AG04450 (cell line): ENCODE results near the gene NRG2. TPM values are rescaled to one million over a fixed set of nuclear protein-coding genes. Genes with fewer than 3 reads are reported as not detected.

Experiments
- CTCF ChIA-PET: fragments of 300-600, 350-600 bp; formaldehyde crosslinking; extraction: SDS; loops from one replicate; lab custom pipeline; 2022; ENCODE audit warnings: antibody characterized with exemption, inconsistent platforms; lab: Charles Lee
- POLR2A ChIA-PET: fragments of 350-600 bp; formaldehyde crosslinking; extraction: SDS; loops from one replicate; lab custom pipeline; 2021; ENCODE audit warnings: antibody characterized with exemption, inconsistent platforms; lab: Yijun Ruan, JAX
- DNase-seq: peaks from one replicate; pipeline ENCODE4 v3.0.0-alpha.2; 2011; ENCODE audit warnings: low read depth, low spot score
- H3K27ac ChIP-seq: one replicate; pipeline ENCODE4 v1.5.1; 2012; ENCODE audit warnings: low read depth, low read length, control low read depth
- H3K27me3 ChIP-seq: one replicate; pipeline ENCODE4 v1.6.0; 2012; ENCODE audit warnings: low read length; ENCODE audit not compliant: control insufficient read depth, insufficient read depth
- H3K4me3 ChIP-seq: 2 replicates; pipeline ENCODE4 v1.5.1; 2011; ENCODE audit warnings: mild to moderate bottlenecking, low read depth, low read length, control low read depth
- H3K9me3 ChIP-seq: 2 replicates; pipeline ENCODE4 v1.5.1; 2012; ENCODE audit warnings: low read length; ENCODE audit not compliant: control insufficient read depth, insufficient read depth
- polyA plus RNA-seq: library from polyadenylated mRNA; depleted of rRNA; stranded (reverse); fragments of >200 nt; gene quantifications from 2 replicates; pipeline ENCODE4 v1.2.3, GENCODE V29; 2011
- TF ChIP-seq, protein P1 (sequence below): IDR thresholded peaks from 2 replicates; pipeline ENCODE4 v1.5.1; 2011; ENCODE audit warnings: low read depth, low read length, control low read depth, inconsistent platforms

NRG2 gene
- polyA plus RNA-seq, 1 experiment = 0.02 TPM

DNA sequence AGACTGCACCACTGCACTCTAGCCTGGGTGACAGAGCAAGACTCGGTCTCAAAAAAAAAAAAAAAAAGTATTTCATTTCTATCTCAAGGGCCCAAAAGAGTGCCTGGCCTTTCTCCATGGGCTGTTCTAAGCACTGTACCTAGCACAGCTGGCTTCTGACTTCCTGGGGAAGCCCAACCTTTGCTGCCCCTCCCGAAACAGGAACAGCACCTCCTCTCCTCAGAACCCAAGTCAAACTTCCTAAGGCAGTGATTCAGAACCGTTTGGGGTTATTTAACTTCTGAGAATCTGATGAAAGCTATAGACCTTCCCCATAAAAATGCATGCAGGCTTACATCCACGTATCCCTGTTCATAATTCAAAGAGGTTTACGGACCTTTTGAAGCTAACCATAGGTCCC lies 57.8 kb downstream of the NRG2 start:
- Histone ChIP-seq H3K9me3 (no peaks in the 10 kb centered on the region), H3K27ac (no peak overlapping the region), H3K4me3 (no peak overlapping the region), H3K27me3 (peaks cover 20% of the 10 kb centered on the region)
- ChIA-PET CTCF (interaction anchor here (1.9 kb wide), 1 partner anchor 17 kb away, joined by 10 read pairs; no protein-coding TSS in a partner anchor), POLR2A (no interaction called here)
- DNase-seq = no peak
- TF ChIP-seq, protein P1, sequence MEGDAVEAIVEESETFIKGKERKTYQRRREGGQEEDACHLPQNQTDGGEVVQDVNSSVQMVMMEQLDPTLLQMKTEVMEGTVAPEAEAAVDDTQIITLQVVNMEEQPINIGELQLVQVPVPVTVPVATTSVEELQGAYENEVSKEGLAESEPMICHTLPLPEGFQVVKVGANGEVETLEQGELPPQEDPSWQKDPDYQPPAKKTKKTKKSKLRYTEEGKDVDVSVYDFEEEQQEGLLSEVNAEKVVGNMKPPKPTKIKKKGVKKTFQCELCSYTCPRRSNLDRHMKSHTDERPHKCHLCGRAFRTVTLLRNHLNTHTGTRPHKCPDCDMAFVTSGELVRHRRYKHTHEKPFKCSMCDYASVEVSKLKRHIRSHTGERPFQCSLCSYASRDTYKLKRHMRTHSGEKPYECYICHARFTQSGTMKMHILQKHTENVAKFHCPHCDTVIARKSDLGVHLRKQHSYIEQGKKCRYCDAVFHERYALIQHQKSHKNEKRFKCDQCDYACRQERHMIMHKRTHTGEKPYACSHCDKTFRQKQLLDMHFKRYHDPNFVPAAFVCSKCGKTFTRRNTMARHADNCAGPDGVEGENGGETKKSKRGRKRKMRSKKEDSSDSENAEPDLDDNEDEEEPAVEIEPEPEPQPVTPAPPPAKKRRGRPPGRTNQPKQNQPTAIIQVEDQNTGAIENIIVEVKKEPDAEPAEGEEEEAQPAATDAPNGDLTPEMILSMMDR = no peak

DNA sequence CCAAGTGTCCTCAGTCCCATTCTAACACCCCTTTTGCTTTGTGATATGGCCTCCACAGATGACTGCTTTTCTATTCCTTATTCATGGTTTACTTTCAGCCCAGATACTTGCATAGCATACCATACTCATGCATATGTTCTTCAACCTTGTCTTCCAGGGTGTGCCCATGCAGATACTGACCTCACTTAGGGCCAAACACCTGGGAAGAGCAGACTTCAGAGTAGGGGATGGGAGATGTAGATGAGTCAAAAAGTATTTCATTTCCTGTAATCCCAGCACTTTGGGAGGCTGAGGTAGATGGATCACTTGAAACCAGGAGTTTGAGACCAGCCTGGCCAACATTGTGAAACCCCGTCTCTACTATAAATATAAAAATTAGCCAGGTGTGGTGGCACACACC lies 58.3 kb downstream of the NRG2 start:
- Histone ChIP-seq H3K4me3 (no peak overlapping the region), H3K27me3 (peaks cover 21% of the 10 kb centered on the region), H3K27ac (no peak overlapping the region), H3K9me3 (no peaks in the 10 kb centered on the region)
- TF ChIP-seq, protein P1 = no peak
- DNase-seq = no peak
- ChIA-PET CTCF (interaction anchor here (1.9 kb wide), 1 partner anchor 16 kb away, joined by 10 read pairs; no protein-coding TSS in a partner anchor), POLR2A (no interaction called here)

DNA sequence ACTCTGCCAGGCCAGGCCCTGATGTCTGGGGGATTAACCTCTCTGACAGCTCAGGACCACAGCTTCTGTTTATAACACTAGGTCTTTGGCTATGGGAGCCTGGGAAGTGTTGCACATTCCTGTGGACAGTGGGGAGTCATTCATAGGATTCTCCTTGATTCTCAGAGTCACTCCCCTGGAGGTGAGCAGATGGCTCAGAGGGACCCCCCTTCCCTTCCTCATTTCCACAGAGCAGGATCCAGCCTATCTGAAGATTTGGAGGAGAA lies 60.2 kb downstream of the NRG2 start:
- DNase-seq = no peak
- CTCF ChIA-PET = interaction anchor here (2.6 kb wide), 1 partner anchor 14 kb away, joined by 13 read pairs; no protein-coding TSS in a partner anchor
- peaks cover 21% of the 10 kb centered on the region for H3K27me3 ChIP-seq
- H3K4me3 ChIP-seq = no peak overlapping the region
- TF ChIP-seq, protein P1 = no peak
- no peak overlapping the region for H3K27ac ChIP-seq
- H3K9me3 ChIP-seq = no peaks in the 10 kb centered on the region
- POLR2A ChIA-PET = no interaction called here

DNA sequence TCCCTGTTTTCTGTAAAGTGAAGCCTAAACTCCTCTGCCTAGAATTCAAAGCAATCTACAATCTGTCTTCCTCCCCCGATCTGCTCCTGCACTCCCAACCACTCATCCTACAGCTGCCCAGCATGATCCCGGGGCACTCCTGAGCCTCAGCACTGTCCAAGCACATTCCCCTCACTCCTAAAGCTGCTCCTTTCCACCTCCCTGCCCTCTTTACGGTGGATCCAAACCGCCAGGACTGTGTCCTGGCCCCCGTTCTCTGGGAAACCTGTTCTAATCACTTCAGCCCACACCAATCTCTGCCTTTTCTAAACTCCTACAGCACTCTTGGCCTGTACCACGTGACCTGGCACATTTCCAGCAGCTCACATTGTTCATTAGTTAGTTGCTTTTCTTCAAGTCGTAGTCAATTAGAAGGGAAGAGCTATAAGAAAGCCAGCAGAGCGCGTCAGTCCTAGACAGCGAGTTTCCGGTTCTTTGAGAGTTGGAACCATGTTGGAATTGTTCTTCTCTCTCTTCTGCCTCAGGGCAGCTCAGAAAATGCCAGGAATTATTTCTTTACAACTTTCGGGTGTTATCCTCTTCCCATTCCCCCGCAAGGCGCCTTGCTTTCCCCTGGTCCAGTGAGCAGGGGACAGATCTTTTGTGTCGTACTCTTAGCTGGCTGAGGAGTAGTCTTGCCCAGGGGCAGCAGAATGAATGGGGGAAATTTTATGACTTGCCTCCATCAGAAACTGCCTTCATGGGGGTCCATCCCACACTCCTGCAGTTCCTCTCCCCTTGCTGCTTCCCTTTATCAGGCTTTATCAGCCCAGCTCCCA lies 60.7 kb downstream of the NRG2 start:
- H3K27me3 ChIP-seq = peaks cover 21% of the 10 kb centered on the region
- CTCF ChIA-PET = interaction anchor here (0.5 to 2.6 kb wide), 3 partner anchors 14 to 162 kb away, joined by 3 to 13 read pairs (median 3); no protein-coding TSS in a partner anchor
- no peak for DNase-seq
- H3K9me3 ChIP-seq = no peaks in the 10 kb centered on the region
- no peak overlapping the region for H3K4me3 ChIP-seq
- TF ChIP-seq, protein P1 = no peak
- POLR2A ChIA-PET = no interaction called here
- H3K27ac ChIP-seq = no peak overlapping the region

DNA sequence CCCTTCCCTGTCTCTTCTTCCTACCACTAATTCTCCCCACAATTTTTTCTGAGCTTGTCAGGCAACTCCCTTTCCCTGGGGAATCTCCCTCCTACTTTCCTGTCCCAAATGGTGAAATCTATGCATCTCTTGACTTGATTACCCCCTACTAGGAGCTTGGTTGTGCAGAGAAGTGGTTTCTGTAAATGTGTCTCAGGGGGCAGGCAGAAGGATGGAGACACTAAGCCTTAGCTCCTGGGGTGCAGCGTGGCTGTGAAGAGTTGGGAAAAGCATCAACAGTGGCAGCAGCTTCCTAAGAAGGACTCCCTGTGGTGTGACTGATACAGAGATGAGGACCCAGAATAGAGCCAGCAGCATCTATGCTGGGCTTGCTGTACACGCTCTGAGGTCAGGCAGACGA lies 62.3 kb downstream of the NRG2 start:
- Histone ChIP-seq H3K9me3 (no peaks in the 10 kb centered on the region), H3K27me3 (peaks cover 21% of the 10 kb centered on the region), H3K27ac (no peak overlapping the region), H3K4me3 (no peak overlapping the region)
- ChIA-PET POLR2A (no interaction called here), CTCF (interaction anchor here (1.2 to 2.6 kb wide), 3 partner anchors 10 to 194 kb away, joined by 5 to 13 read pairs (median 5); no protein-coding TSS in a partner anchor)
- TF ChIP-seq, protein P1 = no peak
- no peak for DNase-seq
